Effector CD8-positive, alpha-beta T cell (primary cell): ENCODE results near the gene EYA3.

Source experiments
- DNase-seq: peaks from one replicate; lab custom pipeline; 2025; lab: John Stamatoyannopoulos, UW

Gene EYA3

DNA sequence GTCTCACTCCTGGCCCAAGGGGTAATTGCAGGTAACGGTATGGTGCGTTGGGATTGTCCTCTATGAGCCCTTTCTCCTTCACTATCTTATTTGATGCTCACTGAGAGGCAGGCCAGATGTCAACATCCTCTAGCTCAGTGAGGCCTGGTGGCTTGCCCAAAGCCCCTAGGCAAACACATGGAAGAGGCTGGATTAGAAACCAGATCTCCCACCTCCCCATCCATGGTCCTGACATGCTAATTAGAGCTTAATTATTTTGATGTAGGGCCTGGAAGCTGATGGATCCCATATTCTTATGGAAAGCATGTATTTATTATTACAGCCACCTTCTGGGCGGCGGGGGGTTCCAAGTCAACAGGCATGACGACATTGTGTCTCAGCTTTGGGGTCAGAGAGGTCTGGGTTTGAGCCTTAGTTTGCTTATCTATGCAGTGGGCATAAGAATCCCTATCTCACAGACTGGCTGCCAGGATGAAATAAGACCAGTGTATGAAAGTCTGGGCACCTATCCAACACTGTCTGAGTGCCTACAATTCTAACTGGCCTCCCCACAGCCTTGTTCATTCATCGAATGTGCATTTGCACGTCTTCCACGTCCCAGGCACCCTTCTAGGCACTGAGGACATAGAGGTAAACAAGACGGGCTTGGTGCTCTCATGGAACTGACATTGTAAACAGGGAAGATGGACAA, 147.4 kb downstream of the EYA3 start:
- DNase-seq = no peak

DNA sequence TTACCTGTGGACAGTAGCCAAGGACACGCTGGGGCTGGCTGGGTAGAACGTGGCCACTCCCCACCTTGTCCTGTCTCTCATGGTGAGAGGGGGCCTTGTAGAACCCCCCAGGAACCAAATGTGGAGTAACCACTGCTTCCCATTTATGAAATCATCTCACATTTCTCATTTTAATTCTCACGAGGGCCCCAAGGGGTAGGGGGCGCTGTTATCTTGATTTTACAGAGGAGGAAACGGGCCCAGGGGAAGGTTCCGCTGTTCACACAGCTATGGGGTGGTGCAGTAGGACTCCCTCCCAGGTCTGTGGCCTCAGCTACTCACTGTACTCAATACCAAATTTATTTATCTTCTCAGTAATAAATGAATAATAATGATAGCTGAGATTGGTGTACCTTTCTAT, 148.1 kb downstream of the EYA3 start:
- peak; percentile 48 for DNase-seq

DNA sequence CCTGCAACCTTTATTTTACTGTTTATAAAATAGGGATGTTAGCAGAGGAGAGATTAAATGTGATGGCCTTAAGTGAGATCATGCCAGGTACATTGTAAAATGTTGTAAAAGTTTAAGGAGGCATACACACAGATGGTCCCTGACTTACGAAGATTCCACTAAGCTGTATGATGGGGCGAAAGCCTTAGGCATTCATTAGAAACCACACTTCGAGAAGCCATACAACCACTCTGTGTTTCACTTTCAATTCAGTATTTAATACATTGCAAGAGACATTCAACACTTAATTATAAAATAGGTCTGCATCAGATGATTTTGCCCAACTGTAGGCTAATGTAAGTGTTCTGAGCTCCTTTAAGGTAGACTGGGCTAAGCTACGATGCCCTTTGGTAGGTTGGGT, 149.9 kb downstream of the EYA3 start:
- no peak for DNase-seq

DNA sequence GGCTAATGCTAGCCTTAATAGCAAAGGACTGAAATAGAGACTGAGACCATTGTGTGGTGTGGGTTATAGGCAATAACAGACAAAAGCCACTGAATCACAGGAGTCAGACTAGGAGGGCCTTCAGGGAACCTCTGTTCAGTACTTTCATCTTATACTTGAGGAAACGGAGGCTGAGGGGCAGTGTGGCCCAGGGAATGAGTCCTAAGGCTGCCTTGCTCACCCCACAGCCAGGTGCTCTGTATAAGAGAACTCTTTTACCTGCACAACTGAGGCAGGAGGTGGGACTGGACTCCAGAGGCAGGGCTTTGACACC, 150.9 kb downstream of the EYA3 start:
- no peak for DNase-seq

DNA sequence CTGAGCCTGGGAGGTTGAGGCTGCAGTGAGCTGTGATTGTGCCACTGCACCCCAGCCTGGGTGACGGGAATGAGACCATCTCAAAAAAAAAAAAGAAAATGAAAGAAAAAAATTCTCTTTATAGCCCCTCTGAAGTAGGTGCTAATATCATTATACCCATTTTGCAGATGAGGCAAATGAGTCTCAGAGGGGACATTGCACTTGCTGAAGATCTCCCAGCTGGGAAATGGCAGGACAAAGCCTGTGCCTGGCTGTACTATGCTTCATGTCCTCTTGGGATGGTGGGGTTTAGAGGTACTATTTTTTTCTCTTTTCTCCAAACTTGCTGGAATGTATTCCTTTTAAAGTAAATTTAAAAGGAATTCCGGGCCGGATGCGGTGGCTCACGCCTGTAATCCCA, 152.0 kb downstream of the EYA3 start:
- no peak for DNase-seq

- no peak for DNase-seq
Measured at GRCh38 chr1:27935721-27936120, 152.7 kb downstream of the EYA3 start.

GRCh38 chr1:27934818-27935549, 153.4 kb downstream of the EYA3 start, which contains the start of gene SMPDL3B:
TSS of gene SMPDL3B (plus strand) at chr1:27935000. CDS start at chr1:27935184, 184 bp downstream.
- no peak for DNase-seq

DNA sequence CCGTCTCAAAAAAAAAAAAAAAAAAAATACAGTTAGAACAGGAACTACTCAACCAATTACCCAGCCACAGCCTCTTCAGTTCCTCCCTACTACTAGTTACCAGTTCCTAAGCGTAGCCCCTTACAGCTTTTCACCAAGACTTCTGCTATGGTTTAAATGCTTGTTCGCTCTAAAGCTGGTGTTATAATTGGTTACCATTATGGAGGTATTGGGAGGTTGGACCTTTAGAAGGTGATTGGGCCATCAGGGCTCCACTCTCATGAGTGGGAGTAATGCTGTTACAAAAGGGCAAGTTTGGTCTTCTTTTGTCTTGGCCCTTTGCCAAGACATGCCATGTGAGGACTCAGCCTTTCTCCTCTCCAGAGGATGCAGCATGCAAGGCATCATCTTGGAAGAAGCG, 156.7 kb downstream of the EYA3 start:
- no peak for DNase-seq

DNA sequence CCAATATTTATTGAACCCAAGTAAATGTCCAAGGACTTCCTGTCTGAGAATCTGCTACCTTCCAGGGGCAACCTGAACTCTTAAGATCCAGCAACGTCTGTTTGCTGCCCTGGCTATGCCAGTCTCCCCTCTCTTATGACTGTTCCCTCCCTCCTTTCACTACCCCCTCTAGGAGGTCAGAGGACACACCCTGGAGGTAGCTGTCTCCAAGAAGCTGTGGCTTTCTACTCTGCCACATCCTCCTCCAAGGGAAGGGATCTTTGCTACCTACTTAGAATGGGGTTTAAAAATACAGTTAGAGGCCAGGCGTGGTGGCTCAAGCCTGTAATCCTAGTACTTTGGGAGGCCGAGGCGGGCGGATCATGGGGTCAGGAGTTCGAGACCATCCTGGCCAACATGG, 157.2 kb downstream of the EYA3 start:
- DNase-seq = no peak

DNA sequence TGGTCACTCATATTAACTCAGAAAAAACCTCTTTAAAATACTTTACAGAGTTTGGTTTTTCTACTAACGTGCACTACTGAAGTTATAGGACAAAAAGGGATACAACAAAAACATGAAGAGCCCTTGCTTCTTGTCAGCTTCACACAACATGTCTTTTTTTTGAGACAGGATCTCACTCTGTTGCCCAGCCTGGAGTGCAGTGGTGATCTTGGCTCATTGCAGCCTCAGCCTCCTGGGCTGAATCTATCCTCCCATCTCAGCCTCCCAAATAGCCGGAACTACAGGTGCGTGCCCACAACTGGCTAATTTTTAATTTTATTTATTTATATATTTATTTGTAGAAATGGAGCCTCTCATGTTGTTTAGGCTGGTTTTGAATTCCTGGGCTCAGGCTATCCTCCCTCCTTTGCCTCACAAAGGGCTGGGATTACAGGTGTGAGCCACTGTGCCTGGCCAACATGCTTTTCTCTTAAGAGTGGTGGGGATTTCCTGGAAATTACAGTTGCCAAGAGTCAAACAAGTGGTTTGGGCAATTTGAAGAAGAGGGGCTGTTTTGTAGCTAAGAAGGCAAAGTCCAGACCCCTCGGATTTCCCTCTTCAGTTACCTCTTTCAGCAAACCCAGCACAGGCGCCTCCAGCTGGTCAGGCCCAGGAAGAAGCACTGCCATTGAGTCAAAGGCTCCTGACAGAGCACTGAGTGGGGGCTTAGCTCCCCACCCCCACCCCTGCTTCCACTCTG, 160.0 kb downstream of the EYA3 start:
- DNase-seq = no peak

DNA sequence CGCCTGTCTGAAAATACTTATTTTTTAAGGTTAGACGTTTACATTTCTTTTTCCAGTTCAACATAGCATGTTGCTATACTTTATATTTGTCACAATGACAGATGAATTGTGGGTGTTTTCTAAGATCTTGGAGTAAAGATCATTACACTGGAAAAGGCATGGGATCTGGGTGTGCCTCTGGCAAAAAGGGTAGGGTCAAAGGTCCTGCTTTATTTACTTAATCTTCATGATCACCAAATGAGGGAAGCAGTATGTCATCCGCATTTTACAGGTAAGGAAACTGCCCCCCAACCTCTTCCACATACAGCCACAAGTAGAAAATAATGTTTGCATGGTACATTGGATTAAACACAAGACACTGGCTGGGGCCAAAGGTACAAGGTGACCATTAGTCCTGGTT, 166.1 kb downstream of the EYA3 start:
- DNase-seq = no peak
